Measurements from ENCODE around the gene ACOXL.

ACOXL gene

DNA sequence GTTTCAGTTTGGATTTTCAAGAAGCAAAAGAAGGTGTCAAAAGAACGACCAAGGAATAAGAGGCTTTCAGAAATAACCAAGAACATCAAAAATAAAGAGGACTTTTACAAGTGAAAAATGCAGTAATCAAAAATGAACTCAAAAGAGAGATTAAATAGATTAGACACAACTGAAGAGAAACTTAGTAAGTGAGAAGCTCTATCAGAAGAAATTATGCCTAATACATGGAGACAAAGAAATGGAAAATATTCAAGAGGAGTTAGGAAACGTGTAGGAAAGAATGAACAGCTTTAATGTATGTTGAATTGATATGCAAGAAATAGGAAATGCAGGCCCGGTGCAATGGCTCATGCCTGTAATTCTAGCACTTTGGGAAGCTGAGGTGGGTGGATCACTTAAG lies 145.8 kb downstream of the ACOXL start:
- no peak for DNase-seq

DNA sequence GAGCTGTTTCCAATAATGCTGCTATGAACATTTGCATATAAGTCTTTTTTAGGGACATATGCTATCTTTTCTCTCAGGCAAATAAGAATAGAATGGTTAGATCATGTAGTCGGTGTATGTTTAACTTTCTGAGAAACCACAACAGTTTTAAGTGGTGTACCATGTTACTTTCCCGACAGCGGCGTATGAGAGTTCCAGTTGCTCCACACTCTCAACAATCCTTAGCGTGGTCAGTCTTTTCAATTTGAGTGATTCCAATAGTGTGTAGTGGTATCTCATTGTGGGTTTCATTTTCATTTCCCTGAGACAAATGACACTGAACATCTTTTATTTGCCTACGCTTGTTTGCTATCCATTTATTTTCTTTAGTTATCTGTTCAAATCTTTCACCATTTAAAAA lies 149.5 kb downstream of the ACOXL start:
- DNase-seq = no peak

DNA sequence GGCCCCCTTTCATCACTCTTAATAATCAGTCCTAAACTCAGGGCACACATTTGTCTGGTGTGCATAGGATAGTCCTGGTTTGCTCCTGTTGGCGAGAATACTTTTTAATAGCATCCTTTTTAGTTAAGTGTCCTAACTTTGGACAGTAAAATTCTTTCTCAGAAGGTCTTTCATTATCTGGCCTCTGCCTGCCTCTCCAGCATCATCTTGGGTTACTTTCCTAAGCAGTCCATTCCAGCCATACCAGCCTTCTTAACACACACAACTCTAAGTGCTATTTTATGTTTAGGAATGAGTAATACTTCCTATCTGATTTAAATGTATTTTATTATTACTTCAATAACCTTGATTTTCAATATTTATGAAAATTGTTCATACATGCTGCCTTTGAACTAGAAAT lies 151.0 kb downstream of the ACOXL start:
- no peak for DNase-seq

GRCh38 chr2:110885256-110885655 lies 152.9 kb downstream of the ACOXL start:
- DNase-seq = no peak

- DNase-seq = no peak
These were observed 154.6 kb downstream of the ACOXL start for GRCh38 chr2:110886826-110887573.

- no peak for DNase-seq
These were observed 156.0 kb downstream of the ACOXL start for GRCh38 chr2:110888411-110888810.

DNA sequence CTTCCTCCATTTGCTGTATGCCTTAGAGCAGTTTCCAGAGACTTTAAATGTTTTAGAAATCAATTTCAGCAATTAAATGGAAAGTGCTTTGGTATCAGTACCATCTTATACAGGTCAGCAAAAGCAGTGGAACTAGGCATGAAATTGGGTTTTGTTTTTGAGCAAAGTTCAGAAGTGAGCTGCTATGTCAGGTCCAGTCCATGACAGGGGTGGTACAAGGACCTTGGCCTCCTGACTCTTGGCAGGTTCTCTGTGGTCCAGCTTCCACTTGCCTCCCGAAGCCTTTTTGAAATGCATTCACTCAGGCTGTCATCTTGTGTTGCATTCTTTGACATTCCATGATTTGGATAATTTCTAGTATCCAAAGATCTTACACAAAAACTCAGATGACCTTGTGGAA lies 159.3 kb downstream of the ACOXL start:
- no peak for DNase-seq

DNA sequence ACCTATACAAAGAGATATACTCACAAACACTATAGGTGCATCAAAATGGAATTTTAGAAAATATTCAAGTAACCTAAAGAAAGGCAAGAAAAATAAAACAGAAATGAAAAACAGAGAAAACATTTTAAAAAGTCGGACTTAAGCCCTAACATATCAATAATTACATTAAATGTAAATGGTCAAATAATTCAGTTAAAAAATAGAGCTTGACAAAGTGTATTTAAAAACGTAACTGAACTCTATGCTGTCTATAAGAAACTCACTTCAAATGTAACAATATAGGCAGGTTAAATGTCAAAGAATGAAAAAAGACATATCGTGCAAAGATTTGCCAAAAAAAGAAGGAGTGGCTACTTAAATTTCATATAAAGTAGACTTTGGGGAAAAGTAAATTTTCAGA lies 163.9 kb downstream of the ACOXL start:
- DNase-seq = no peak

DNA sequence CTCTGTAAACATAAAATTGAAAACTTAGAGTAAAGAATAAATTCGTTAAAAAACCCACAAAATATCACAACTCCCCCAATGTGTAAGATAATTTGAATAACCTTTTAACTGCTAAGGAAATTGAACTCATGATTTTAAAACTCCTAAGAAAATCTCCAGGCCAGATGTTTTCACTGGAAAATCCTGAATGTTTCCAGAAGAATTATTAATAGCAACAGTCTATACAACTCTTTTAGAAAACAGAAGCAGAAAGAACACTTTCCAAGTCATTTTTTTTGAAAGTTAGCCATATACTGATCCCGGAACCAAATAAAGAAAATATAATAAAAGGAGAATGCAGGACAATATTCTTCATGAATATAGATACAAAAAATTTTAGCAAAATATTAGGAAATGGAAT lies 165.6 kb downstream of the ACOXL start:
- DNase-seq = no peak

DNA sequence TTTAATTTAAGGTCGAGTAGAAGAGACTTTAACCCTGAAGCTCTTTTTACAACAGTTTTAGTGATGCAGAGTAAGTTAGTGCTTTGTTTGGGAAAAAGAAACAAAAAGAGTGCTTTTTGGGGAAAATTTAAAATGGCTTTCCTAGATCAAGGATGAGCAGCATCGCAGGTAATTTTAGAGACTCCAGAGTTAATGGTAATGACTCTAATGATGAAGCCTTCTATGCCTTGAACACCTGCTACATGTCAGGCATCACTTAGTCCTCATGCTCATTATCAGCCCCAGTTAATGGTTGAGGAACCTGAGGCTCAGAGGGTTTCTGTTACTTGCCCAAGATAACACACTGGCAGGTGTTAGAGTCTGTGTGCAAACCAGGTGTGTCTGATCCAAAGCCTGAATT lies 167.8 kb downstream of the ACOXL start:
- no peak for DNase-seq

- no peak for DNase-seq
These were observed 171.2 kb downstream of the ACOXL start for GRCh38 chr2:110903548-110903947.

DNA sequence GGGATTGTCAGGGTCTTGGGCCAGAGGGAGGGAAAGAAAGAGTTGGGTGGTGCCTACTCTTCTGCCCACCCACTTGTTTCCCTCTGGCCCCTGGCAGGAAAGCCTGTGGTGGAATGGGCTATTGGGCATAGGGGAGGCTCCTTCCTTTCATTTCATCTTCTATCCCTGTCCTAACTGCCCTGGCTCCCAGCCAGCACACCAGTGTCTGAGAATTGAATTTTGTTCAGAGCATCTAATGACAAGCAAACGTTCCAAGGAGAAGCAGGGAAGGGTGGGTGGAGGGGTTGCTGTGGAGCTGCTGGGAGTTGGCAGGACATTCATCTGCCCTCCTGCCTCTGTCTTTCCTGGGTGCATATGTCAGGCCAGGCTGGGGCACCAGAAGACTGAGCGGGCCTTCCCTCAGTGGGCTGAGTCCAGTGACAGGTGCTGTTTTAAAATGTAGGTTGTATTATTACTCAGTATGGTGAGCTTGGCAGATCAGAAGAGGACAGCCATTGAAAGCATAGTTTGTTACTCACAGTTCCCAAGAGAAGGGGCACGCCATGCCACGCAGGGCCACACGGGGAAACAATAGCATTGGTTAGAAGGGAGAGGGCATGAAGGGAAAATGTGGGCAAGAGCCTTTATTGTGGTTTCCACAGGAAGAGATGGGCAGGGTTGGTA lies 171.9 kb downstream of the ACOXL start:
- DNase-seq = no peak

DNA sequence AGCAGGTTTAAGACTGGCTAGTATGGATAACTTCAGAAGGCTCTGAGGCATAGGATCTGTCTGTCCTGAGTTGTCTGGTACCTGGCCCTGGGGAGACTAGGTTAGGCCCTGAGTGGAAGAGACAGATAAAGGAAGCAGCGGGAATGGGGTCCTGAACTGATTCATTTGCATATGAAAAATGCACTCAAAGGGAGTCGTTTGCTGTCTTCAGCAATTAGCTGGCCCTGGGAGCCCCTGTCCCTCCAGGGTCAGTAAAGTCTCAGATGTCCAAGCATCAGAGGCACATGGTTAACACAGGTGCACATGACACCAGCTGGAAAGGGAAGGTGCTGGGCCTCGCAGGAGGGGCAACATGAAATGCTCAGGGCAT lies 172.4 kb downstream of the ACOXL start:
- DNase-seq = no peak

DNA sequence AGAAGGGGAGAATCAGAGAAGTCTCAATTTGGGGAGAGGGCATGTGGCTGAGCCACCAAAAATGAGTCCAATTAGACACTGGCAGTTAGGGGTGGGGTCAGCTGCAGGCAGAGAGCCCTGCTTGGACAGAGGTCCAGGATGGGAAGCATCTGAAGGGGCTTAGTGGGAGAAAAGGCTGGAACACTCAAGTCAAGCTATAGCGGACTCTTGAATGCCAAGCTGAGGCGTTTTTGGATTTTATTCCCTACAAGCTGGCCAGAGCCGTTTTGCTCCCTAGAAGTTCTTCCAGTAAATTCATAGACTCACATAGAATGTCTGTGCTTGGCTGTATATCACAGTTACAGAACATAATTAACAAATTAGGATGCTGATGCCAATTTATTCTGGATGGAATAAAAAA lies 172.8 kb downstream of the ACOXL start:
- no peak for DNase-seq

DNA sequence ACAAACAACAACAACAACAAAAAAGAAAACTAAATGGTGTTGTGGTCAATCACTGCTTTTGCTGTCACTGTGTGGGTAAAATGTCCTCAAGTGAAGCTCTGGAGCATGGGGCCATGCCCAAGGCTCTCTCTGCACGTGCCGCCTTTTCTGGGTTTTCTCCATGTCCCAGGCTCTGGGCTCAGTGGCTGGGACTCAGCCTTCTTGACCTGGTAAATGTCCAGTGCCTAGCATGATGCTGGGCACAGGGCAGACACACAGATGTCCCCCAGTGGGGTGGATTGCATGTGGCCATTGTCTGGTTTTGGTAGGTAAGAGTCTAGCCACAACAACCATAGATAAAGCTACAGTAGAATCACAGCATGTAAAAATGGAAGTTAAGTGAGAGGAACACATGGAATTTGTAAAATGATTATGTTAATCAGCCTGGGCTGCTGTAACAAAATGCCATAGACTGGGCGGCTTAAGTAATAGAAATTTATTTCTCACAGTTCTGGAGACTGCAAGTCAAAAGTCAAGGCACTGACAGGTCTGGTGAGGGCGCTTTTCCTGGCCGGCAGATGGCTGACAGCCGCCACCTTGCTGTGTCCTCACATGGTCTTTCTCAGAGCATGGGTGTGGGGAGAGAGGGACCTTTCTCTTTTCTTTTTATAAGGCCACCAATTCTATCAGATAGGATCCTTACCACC lies 174.4 kb downstream of the ACOXL start:
- no peak for DNase-seq

DNA sequence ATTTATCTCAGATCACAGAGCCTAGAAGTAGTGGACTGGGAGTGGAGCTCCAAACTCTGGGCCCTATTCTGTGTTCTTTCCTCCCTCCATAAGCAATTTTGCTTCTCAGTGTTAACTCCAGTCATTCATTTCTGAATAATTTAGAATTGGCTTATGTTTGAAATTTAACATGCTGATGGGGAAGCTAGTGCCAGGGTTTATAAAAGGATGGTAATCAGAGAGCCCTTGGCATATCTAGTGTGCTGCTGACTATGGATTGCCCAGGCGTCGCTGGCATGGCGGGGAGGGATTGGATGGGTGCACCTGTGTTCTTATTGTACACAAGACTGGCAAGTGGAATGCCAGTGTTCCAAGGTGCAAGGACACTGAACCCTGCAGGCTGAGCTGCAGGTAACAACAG lies 177.1 kb downstream of the ACOXL start:
- no peak for DNase-seq

- no peak for DNase-seq
These were observed 178.1 kb downstream of the ACOXL start for GRCh38 chr2:110910423-110910822.

GRCh38 chr2:110919738-110920137 lies 187.4 kb downstream of the ACOXL start:
- DNase-seq = no peak

DNA sequence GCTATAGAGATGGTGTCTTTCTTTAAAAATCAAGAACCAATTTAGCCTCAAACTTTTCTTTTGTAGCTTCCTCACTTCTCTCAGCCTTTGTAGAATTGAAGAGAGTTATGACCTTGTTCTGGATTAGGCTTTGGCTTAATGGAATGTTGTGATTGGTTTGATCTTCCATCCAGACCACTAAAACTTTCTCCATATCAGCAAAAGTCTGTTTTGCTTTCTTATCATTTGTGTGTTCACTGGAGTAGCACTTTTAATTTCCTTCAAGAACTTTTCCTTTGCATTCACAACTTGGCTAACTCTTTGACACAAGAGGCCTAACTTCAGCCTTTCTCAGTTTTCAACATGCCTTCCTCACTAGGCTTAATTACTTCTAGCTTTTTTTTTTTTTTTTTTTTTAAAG lies 193.1 kb downstream of the ACOXL start:
- DNase-seq = no peak

DNA sequence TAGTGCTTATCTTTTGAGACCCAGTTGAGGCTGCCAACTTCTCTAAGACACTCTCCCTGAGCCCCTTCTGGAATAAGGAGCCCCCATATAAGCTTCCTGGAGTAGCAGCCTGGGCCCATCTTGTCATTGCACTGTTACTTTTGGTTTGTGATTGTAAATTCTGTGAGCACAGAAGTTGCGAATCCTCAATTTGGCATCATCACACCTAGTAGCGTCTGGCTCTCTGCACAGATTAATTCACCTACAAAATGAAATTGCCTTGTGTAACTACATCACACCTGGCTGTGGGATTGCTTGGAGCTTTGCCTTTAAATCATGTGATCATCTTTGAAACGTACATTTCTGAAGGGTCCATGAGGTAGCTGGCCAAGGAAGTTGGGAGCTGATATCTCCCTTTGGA lies 195.2 kb downstream of the ACOXL start:
- no peak for DNase-seq

DNA sequence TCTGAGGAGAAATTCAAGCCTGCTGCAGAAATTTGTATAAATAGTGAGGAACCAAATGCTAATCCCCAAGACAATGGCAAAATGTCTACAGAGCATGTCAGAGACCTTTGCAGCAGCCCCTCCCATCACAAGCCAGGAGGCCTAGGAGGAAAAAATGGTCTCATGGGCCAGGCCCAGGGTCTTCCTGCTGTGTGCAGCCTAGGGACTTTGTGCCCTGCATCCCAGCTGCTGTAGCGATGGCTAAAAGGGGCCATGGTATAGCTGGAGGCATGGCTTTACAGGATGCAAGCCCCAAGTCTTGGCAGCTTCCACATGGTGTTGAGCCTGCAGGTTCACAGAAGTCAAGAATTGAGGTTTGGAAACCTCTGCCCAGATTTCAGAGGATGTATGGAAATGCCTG lies 197.2 kb downstream of the ACOXL start:
- DNase-seq = no peak

GRCh38 chr2:110931648-110932047 lies 199.3 kb downstream of the ACOXL start:
- no peak for DNase-seq

- no peak for DNase-seq
These were observed 201.0 kb downstream of the ACOXL start for GRCh38 chr2:110933420-110933819.

DNA sequence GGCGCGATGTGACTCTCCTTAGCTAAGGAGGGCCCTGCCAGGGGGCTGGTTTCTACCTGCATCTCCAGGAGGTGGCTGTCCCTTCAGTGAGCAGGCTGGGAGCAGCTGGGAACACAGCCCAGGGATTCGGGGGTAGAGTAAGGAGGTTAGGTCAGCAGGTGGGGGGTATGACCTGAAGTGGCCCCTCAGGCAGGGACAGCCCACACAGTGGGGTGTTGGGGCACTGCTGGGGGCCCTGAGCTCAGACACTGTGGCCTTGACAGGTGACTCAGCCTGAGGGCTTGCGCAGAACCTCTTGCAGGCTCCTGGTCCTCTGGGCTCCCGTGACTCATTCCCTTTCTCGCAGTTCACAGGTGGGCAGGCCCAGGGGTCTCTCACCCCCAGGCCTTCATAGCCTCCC lies 202.6 kb downstream of the ACOXL start:
- no peak for DNase-seq
